Measurements from ENCODE around the gene TAAR1.
A peak's percentile ranks its signal among the peaks of the same experiment; 100 is the strongest.
"Not testable (repeated sequence)": the region's sequence is repeated elsewhere in the genome, so short reads cannot be mapped to it uniquely, and the experiment has no call there.

The TAAR1 gene

DNA sequence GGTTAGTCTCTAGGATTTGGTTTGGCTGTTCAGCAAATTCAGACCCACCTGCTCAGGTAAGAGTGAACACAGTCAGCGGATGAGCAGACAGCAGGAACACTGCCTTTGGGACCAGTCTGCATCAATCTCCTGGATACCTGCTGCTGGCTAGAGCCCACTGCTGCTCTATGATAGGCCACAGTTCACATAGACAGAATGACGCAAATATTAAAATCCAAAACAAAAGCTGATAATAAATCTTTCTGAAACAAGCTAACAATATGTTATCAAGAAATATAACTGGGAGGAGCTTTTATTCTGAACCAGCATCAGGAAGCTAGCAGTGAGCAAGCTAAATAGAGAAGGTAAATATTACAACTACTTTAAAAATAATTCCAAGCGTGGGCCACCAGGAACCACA, at the start of gene TAAR1:
Gene TAAR1 (minus strand): TSS at position 101 of the 400 bp plus-strand sequence. CDS start 13,179 bp downstream, outside the sequence.
- no peak for DNase-seq (ENCODE audit: low spot score)

DNA sequence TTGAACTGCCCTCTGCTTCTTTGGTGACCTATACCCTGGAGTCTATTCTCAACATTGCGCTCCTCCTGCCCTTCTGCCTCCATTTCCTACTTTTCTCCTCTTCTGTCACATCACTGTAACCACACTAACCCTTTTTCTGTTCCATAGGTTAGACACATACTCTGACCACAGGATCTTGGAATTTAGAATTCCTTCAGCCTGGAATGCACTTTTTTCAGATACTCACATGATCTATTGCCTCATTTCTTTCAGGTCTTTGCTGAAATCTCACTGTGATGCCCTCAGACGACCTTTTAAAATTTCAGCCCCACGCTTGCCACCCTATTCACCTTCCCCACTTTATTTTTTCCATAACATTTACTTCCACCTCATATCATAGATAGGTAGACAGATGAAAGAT, 49.8 kb upstream of the TAAR1 start:
- DNase-seq (ENCODE audit: low spot score): no peak

DNA sequence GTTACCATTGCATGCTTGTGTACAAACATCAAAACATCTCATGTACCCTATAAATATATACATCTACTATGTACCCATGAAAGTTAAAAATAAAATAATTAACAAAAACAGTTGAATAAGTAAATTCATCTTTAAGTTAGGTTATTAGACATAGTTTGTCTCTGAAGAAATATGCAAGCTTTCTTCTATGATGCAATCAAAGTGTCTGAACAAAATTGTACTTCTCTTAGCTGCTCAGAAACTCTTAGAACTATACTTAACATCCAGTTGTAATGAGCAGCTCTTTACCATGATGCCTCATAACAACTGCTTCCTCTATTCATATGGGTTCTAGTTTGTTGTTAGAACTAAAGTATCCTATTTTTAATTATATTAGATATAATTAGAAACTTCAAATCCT, 49.0 kb upstream of the TAAR1 start:
- DNase-seq (ENCODE audit: low spot score): no peak

GRCh38 chr6:132706756-132707155, 47.8 kb upstream of the TAAR1 start:
- not testable (repeated sequence) for DNase-seq (ENCODE audit: low spot score)

GRCh38 chr6:132703936-132704335, 45.0 kb upstream of the TAAR1 start:
- no peak for DNase-seq (ENCODE audit: low spot score)

DNA sequence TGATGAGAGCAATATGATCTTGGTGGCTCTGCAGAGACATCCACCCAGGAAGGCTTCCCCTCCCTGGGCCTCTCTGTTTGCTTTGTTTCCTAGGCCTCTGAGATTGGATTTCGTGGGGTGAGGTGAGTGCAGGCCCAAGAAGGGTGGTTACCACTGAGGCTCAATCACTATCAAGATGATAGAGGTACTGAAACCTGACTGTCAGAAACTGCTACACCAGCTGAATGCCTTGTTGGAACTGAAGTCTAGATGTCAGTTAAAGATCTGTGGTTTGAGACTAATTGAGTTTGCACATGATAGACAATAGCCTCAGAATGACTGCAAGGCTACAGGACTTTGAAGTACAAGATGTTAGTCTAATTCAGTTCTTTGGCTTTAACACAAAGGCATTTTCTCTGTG, 39.6 kb upstream of the TAAR1 start:
- peak; percentile 25 for DNase-seq (ENCODE audit: low spot score)

DNA sequence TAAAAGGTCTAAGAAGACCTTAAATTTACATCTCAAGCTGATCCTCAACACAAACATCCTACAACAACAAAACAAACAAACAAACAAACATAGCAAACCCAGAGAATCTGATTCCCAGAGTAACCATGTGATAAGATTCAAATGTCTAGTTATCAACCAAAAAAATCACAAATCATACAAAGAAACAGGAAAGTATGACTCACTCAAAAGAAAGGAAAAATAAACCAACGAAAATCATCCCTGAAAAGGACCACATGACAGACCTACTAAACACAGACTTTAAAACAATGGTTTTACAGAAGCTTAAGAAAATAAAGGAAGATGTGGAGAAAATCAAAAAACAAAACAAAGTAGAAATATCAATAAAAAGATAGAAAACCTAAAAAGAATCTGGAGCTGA, 36.8 kb upstream of the TAAR1 start:
- DNase-seq (ENCODE audit: low spot score): no peak

- no peak for DNase-seq (ENCODE audit: low spot score)
Observed at GRCh38 chr6:132693478-132693877, 34.5 kb upstream of the TAAR1 start.

DNA sequence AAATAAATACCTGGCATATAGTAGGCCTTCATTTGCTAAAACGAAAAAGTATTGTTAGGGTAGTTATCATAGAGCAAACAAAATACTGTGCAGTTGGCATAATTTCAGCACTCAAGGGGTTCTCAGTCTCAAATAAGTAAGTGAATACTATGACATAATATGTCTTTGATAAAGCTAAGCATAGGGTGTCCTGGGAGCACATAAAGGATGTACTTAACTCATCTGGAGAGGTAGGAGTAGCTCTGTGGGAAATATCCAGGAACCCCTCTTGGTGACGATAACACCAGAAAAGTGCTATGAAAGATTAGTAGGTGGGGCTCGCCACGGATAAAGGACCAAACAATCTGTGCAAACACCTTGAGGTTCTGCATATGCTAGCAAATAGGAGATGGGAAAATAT, 31.7 kb upstream of the TAAR1 start:
- DNase-seq (ENCODE audit: low spot score): no peak

DNA sequence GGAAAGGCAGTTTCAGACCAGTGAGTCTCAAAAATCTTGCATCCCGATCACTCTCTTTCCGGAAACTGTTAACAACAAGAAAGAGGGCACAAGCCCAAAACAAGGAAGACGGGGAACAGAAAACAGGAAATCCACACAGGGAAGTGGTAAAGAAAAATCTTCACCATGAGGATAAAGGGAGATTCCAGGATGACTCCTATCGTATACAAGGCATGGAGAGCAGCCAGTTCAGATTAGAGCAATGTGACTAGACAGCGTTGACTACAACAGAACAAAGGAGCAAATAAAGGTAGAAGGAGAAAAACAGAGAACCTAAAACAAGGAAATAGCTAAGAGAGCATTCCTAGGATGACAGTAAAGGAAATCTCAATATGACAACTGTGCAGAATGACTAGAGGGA, 28.3 kb upstream of the TAAR1 start:
- no peak for DNase-seq (ENCODE audit: low spot score)

- no peak for DNase-seq (ENCODE audit: low spot score)
Observed at GRCh38 chr6:132686531-132686930, 27.5 kb upstream of the TAAR1 start.

DNA sequence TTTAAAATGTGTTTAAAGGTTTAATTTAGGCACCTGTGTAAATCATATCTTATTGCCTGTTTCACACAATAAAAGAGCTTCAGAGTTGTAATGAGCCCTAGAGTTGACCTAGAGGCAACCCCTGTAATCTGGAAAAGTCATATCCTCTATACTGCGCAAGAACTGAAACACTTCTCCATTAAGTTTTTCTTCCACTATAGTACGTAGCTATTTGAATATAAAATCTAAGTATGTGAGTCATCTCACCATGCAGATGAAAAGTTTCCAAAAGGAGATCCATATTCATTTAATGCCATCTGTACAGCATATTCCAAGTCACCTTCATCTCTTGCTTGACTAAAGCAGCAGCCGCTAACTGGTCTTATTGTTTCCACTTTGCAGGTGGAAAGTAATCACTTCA, 26.0 kb upstream of the TAAR1 start:
- DNase-seq (ENCODE audit: low spot score): no peak

DNA sequence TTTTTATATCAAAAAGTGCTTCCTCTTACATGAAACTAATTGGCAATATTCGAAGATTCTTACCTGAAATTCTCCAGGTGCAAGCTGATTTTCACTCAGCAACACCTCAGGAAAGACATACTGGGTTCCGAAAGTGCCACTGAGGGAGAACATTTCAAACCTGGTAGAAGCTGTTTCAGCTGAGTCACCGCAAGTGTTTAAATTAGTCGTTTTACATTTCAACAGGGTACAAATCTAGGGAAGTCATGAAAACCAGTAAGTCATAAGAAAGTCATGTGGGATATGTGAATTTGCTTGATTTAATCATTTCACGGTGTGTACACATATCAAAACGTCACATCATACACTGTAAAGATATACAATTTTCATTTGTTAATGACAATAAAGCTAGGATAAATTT, 25.3 kb upstream of the TAAR1 start:
- DNase-seq (ENCODE audit: low spot score): no peak

- DNase-seq (ENCODE audit: low spot score): no peak
Observed at GRCh38 chr6:132683543-132683942, 24.6 kb upstream of the TAAR1 start.

- DNase-seq (ENCODE audit: low spot score): not testable (repeated sequence)
Observed at GRCh38 chr6:132679094-132679493, 20.1 kb upstream of the TAAR1 start.

- DNase-seq (ENCODE audit: low spot score): no peak
Observed at GRCh38 chr6:132675749-132676148, 16.8 kb upstream of the TAAR1 start.

DNA sequence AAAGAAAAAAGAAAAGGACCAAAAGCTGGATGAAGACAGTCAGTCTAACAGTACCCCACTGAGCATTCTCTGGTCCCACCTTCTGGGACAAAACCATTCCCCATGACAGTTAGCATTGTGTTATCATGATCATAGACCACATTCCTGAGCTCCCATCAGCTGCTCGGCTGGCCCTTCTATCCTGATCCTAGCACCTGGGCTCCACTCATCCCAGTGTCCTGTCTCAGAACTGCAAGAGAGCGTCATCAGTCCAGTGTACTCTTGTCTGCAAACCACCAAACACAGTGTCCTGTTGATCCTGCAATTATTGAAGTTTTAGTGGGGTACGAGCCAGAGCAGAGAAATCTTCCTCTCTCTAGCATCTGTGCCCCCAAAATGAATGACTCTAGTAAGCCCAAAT, 16.0 kb upstream of the TAAR1 start:
- DNase-seq (ENCODE audit: low spot score): no peak

DNA sequence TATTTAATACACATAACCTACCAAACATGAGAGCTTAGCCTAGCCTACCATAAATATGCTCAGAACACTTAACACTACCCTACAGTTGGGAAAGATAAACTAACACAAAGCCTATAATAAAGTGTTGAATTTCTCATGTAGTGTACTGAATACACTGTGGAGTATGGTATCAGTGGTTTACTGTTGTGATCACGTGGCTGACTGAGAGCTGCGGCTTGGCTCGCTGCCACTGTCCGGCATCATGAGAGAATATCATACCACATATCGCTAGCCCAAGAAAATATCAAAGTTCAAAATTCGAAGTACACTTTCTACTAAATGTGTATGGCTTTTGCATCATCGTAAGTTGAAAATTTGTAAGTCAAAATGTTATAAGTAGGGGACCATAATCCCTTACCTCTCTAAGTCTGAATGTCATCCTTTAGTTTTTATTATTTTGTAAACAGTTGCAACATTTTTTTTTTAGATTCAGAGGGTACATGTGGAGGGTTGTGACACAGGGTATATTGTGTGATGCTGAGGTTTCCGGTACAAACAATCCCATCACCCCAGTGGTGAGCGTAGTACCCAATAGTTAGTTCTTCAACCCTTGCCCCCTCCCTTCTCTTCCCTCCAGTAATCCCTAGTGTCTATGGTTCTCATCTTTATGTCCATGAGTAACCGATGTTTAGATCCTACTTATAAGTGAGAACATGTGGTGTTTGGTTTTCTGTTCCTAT, 14.6 kb upstream of the TAAR1 start:
- no peak for DNase-seq (ENCODE audit: low spot score)

GRCh38 chr6:132671295-132671694, 12.3 kb upstream of the TAAR1 start:
- no peak for DNase-seq (ENCODE audit: low spot score)

GRCh38 chr6:132669690-132670291, 10.8 kb upstream of the TAAR1 start:
- DNase-seq (ENCODE audit: low spot score): peak; percentile 32

GRCh38 chr6:132666118-132666517, 7.1 kb upstream of the TAAR1 start:
- DNase-seq (ENCODE audit: low spot score): no peak

GRCh38 chr6:132664309-132665034, 5.5 kb upstream of the TAAR1 start:
- no peak for DNase-seq (ENCODE audit: low spot score)

DNA sequence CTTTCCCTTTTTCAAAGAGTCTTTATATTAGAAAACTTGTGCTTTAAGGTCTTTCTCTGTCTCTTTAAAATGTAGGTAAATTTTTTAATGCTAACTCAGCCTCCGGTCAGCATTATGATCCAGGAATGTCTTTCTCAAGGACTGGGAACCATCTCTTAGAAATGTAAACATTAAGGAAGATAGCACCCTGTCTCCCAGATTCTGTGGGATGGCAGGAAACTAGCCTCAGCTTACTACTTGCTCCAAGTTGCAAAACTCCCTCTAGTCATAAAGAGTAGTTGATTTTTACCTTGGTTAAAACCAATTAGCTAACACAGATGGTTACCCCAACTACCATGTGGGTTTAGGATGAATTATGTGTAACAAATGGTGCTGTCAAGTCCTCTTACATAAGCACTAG, 4.7 kb upstream of the TAAR1 start:
- DNase-seq (ENCODE audit: low spot score): no peak
